Sciatic nerve (tissue), 2 donors: ENCODE data around the gene CAMK1. TPM values are rescaled to one million over a fixed set of nuclear protein-coding genes. Genes with fewer than 3 reads are reported as not detected.

Experiments used
- ATAC-seq: fragments of 200-7000 bp; cut with Tn5 transposase; one replicate; pipeline ENCODE4 v1.9.1; 2020; ENCODE audit warnings: mild to moderate bottlenecking, moderate library complexity
- DNase-seq: peaks from one replicate; pipeline ENCODE4 v3.0.0-alpha.2; 2020; ENCODE audit warnings: low spot score
- intact Hi-C: fragments of 100-400 bp; cut with DNase I; formaldehyde crosslinking; loops from one replicate; pipeline ENCODE4 v1.14.2; 2022
- total RNA-seq: library from RNA; stranded (reverse); fragmentation: NEBNext Ultra II Directional; extraction: Animal tissue kit (Norgen Biotek cat#: 25700); gene quantifications from one replicate; pipeline ENCODE4 v1.2.1, GENCODE V29; 2021
- donor health status: DM: no; HTN: no; CAD: no.
- donor health status: DM: no; HTN: no; CAD: no.

The CAMK1 gene
- total RNA-seq, 1 donor from 2014 or later, result 26.9 TPM

DNA sequence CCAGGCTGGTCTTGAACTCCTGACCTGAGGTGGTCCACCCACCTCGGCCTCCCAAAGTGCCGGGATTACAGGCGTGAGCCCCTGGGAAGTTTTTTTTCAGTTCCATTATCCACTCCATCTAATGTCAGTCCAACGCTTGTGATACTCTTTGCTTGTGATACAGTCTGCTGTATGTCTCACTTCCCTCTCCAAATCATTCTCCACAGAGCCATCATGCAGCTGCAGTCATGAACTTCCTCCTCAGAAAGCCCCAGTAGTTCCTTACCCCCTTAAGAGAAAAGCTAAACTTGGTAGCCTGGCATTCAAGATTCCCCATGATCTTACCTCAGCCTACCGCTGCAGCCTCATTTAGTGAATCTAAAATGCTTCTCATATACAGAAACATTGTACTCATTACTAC is 25.5 kb upstream of the CAMK1 start:
- intact Hi-C loops, result no loop called here
- DNase-seq, result no peak
- no peak for ATAC-seq

DNA sequence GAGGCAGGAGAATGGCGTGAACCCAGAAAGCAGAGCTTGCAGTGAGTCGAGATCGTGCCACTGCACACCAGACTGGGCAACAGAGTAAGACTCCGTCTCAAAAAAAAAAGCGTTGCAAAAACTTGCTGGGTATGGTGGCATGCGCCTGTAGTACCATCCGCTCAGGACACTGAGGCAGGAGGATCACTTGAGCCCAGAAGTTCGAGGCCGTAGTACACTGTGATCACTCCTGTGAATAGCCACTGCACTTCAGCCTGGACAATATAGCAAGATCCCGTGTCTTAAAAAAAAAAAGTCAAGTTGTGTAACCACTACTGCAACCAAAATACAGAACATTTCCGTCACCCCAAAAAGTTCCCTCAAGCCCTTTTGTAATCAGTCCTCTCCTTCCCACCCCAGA is 24.7 kb upstream of the CAMK1 start:
- DNase-seq (no peak), ATAC-seq (no peak)
- intact Hi-C loops, result no loop called here

DNA sequence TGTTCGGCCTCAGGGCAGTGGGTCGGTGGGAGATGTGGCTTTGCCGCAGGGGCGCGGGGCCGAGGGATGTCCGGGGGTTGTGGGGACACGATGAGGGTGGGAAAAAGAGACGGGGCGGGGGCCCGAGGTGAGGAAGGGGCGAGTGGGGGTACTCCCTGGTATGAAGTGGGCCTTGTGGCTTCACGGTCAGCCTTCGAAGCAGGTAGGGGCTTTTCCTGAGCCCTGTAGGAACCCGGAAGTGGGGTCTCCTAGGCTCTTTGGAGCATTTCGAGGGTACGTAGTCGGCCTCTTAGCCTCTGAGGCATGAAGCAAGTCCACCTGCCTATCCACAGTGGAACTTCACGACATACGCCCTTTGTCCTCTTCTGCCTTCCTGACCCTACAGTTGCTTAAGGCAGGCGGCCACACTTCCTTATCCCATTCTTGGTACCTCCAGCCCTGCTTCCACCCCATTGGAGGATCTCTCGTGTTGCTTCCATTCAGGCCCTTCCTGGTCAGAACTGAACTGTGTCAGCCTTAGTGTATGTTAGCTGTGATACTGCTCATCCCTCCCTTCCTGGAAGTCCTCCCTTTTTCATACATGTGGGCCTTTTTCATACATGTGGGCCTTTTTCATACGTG is 23.5 kb upstream of the CAMK1 start:
- ATAC-seq (peak; percentile 4), DNase-seq (no peak)
- intact Hi-C loops, result no loop called here

DNA sequence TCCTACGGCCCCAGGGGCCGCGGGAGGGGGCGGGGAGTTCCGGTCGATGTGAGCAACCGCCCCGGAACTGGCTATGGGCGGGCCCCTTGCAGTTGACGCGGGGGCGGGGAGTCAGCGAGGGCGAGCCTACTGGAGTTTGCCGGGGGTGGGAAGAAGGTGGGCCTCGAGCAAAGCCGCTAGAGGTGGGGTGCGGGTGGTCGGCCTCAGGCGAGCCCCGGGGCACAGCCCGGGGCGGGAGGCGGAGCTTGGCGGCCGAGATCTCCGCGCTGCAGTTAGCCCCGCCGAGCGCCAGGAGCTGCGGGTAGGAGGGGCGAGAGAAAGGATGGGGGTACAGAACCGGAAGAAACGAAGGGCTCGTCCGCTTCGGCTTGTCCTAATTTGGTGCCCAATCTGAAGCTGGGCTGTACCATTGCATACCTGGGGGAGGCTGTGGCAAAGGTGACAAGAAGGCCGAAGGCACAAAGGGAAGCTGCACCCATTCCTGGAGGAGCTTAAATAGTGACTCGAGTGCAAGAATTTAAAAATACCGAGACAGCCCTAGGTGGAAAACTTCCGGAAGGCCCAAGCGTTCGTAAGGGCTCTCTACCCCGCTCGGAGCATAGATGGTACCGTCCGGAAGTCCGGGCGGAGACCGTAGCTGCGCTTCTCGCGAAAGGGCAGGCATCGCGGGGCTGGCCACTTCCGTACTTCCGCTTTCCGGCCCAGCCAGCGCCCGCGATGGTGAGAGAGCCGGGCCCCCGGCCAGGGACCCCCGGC is 22.8 kb upstream of the CAMK1 start, which contains the start of the genes ARPC4 and TADA3:
ARPC4 (plus strand) TSS at position 678 of the 756 bp plus-strand sequence; CDS start at position 718, 40 bp downstream.
TADA3 (minus strand) TSS at position 69 of the 756 bp plus-strand sequence. CDS start 1,007 bp downstream, outside the sequence.
- peak; percentile 95 for DNase-seq
- intact Hi-C loops, result no loop called here

DNA sequence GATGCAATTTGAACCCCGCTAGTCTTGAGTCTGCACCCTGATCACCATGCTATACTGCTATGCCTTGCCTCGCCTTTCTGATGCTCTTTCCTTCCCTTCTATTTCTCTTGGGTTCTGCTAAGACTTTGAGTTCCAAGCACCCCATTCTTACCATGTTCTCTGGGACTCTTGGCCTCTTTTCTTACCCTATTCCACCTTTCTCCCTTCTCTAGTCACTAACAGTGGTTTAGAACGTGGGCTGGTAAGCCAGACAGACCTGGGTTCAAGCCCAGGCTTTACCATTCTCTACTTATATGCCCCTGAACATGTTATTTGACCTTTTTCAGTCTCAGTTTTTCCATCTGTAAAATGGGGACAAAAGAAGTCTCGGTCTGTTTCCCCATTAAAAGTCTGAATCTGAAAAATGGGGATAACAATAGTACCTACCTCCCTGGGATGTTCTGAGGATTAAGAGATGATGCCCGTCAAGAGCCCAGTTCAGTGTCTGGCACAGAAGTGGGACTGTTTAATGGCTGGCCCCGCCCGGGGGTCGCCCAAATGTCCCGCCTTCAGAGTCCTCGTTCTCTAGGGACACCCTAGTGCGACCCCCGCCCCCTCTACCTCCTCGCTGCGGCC is 22.1 kb upstream of the CAMK1 start:
- intact Hi-C loops, result no loop called here
- no peak for DNase-seq
- no peak for ATAC-seq

More for the DNA sequence above, 22.8 kb upstream of the CAMK1 start, which contains the start of the genes ARPC4 and TADA3:
- peak; percentile 97 for ATAC-seq

DNA sequence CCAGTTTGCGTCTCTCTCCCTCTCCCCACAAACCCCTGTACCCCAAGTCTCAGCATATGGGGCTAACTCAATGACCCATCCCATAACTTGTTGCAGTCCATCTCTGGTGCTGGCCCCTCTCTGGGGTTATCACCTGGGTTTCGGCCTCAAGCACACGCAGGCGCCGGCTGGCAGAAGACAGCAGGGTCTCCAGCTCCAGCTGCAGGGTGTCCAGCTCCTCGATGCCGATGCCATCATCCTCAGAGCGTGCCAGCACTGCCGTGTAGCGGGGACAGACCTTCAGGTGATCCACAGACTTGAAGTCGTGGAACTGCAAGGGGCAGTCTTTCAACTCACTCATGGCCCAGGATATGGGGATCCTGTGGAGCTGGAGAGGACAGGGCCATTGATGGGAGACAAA is 21.4 kb upstream of the CAMK1 start:
- DNase-seq (no peak), ATAC-seq (no peak)
- intact Hi-C loops, result no loop called here

DNA sequence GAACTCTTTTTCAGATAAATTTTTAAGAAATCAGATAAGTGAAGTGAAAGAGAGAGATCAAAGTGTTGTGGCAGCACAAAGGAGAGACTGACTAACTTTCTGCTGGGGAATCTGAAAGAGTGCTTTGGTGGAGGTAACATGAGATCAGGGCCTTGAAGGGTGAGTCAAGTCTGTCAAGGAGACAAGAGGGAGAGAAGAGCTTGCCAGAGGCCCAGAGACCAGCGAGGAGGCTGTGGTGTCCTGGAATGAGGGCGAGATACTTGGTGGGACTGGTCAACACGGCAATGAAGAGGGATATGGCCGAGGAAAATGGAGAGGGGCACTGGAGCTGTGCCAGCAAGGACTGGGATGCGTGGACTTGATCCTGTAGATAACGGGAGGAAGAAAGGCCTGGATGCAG is 18.0 kb upstream of the CAMK1 start:
- intact Hi-C loops, result no loop called here
- ATAC-seq (no peak), DNase-seq (no peak)

DNA sequence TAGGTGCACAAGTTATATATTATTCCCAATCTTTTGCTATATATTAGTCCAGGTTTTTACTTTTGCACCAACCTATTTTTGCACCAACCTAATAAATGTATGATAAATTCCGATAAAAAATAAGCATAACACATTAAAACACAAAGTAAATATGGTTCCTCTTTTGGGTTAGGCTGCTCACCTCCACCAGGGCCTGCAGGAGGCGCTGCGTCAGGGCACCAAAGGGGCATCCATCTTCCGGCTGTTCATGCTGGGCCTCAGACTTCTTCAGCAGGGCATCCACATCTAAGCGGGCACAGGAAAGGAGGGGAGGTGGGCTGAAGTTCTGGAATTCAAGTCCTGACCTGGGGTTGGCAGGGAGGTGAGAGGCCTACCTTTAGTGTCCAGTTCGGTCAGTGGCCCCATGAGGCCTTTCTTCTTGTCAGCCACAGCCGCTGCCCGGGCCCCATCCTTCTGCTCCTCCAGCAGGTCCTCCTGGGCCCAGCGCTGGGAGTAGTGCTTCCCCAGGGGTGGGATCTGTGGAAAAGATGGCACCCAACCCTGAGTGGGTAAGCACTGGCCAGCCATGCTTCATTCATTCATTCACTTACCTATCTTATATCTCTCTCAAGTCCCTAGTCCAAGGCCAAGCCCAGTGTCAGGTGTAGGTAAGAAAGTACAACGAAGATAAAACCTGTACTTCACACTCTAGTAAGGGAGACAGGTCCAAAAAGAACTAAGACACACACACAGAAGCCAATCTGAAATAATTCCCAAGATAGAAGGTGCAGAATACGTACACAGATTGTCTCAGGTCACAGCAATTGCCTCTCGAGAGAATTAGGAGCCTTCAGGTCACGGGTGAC is 17.3 kb upstream of the CAMK1 start:
- ATAC-seq, result no peak
- DNase-seq, result no peak
- intact Hi-C loops, result no loop called here

DNA sequence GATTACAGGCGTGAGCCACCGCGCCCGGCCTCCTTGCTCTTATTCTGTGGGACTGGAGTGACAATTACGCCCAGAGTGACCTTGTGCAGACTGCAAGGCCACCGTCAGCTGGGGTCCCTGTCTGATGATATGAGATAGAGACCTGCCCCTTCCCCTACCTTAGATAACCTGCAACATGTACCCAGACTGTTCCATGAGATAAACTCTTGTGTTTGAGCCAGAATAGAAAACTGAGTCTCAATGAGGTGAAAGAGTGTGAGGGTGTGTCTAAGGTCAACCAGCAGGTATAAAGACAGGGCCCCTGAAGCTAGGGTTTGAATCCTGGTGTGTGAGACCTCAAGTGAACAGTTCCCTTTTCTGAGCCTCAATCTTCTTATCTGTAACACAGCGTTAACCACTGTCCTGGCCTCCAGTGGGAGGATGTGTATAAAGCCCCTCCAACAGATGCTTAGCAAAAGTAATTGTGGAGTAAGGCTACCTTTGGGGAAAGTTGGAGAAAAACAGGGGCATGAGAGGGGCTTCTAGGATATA is 16.5 kb upstream of the CAMK1 start:
- intact Hi-C loops, result no loop called here
- ATAC-seq (no peak), DNase-seq (no peak)

DNA sequence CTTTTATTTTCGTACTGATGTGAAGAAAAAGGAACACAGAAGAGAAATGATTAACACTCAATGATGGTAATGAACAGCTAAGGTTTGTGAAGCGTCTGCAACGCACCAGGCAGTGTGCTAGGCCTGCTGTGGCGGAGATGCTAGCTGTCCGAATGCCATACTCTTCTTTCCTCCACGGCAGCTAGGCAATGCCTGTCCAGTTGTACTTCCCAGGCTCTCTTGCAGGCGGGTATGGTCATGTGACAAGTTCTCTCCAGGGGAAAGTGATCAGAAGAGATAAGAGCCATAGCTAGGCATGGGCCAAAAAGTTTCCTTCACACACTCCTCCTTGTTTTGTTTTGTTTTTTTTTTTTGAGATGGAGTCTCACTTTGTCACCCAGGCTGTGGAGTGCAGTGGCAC is 15.9 kb upstream of the CAMK1 start:
- intact Hi-C loops, result no loop called here
- ATAC-seq (no peak), DNase-seq (no peak)

DNA sequence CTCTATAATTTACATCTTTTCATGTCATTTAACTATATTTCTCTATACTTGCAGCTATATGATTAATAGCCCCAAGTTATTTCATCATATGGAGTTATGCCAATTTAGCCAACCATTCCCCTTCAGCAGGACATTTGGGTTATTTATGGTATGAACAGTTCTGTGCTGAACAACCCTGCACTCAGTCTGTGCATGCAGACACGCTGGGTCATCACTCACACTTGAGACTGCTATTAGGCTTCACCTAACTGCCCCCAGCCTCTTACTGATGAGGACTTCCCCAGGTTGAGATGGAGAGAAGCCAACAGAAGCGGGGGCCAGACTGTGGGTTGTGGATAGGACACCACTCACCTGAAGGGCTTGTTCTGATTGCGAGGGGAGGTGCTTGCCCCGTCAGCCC is 15.2 kb upstream of the CAMK1 start:
- no peak for DNase-seq
- intact Hi-C loops, result no loop called here
- ATAC-seq, result no peak

DNA sequence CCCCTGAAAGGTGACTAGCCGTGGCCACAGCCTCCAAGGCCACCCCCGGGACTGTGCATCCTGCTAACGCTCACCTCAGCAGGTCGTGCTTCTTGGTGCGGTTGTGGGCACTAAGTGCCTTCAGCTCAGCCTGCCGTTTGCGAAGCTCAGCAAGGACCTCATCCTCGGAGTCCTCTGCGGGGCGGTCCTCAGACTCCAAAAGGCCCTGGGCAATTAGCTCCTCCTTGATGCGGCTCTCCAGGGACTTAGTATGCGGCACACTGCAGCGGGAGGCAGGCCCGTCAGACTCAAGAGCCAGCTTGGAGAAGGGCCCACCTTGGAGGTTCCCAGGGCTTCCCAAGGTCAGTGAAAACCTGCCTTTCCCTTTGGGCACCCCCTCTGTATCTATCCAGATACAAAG is 14.2 kb upstream of the CAMK1 start:
- intact Hi-C loops, result no loop called here
- ATAC-seq (no peak), DNase-seq (no peak)

DNA sequence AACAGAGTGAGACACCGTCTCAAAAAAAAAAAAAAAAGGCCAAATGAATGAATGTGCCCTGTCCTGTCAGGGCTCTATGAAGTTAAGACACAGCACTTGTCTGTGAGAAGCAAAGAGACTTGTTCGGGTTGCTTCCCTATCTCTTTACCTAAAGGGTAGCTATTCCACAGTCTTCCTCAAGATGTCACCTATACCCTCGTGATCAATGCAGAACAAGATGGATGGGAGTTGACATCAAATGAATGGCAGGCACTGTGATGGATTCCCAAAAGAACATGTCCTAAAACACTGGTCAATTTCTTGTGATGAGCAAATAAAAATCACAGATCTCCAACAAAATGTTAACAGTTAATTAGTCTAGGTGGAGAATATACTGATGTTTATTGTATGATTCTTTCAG is 13.0 kb upstream of the CAMK1 start:
- DNase-seq (no peak), ATAC-seq (no peak)
- intact Hi-C loops, result no loop called here

DNA sequence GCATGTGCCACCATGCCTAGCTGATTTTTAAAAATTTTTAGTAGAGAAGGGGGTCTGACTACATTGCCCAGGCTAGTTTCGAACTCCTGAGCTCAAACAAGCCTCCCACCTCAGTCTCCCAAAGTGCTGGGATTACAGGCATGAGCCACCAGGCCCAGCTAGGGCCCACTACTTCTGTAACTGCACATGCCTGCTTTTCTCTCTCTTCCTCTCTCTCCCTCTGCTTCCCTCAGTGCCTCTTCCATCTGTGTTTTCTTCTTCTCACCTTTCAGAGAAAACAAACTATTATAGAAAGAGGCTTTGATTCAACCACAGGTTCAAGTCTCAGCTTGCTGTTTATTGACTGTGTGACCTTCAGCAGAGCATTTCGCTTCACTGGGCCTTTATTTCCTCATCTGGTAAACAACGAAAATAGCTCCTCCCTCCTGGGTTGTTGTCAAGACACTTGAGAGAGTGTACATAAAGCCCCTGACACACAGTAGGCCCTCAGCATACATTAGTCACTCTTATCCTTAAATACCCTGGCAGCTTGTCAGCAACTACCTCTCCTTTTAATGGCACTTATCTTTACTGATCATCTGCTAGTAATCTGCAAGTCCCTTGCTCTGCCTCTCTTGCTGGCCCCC is 12.3 kb upstream of the CAMK1 start:
- intact Hi-C loops, result no loop called here
- DNase-seq, result no peak
- ATAC-seq, result no peak

DNA sequence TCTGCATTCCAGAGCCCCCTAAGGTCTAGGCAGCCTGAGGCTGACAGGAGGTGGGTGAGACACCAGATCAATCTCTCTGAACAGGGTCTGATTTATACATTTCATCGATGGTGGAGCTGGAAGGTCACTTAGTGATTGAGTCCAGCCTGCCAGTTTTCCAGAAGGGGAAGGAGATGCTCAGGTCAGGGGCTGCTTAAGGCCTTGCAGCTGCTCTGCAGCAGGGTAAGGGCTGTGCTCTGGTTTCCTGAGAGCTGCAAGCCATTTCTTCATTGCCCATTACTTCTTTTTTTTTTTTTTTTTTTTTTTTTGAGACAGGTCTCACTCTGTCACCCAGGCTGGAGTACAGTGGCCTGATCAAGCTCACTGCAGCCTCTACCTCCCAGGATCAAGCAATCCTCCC is 11.8 kb upstream of the CAMK1 start:
- ATAC-seq (no peak), DNase-seq (no peak)
- intact Hi-C loops, result no loop called here

DNA sequence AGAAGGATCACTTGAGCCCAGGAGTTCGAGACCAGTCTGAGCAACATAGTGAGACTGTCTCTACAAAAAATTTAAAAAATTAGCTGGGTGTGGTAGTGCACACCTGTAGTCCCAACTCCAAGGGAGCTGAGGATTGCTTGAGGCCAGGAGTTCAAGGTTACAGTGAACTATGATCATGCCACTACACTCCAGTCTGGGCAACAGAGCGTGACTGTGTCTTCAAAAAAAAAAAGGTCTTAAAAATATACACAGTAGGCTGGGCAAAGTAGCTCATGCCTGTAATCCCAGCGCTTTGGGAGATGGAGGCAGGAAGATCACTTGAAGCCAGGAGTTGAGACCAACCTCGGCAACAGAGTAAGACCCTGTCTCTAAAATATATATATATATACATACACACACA is 11.2 kb upstream of the CAMK1 start:
- DNase-seq (no peak), ATAC-seq (no peak)
- intact Hi-C loops, result no loop called here

DNA sequence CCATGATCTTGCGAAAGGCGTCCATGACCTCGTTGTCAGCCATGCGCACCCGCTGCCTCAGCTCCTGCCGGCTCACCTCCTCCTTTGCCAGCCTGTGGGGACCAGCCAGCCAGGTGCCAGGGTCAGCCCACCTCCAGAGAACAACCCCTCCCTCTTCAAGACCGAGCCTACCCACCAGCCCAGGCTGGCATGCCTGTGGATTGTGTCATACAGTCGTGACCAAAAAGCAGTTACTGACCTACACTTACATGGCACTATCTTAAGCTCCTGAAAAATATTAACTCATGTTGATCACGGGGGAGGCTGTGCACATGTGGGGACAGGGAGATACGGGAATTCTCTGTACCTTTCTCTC is 10.7 kb upstream of the CAMK1 start:
- DNase-seq (no peak), ATAC-seq (peak; percentile 12)
- intact Hi-C loops, result no loop called here

DNA sequence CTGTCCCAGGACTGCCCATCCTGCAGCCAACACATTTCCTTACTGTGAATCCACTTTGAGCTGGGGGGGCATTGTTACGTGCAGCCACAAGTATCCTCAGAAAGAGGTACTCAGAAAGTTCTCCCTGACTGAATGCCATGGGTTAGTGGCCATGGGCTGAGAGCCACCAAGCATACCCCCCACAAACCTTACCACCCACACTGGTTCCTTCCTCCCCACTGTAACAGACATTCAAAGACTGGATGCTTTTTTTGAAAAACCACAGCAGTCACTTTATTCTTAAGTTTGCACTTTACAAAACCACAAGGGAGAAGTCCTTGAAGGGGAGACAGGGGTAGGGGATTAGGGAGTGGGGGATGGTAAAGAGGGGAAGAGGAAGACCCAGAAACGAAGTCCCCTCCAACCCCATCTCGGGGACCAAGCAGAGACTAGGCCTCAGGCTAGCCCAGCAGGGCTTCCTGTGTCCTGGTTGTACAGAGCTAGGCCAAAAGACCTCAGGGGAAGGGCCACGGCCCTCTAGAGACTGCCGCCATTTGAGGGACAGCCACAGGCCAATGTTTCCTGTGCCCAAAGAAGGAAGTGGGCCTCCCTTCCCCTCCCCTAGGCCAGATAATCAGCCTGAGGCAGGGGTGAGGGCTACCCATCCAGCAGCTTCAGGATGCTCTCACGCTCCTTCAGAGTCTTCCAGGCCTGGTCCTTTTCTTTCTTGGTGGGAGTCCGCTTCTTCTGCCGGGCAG is 10.1 kb upstream of the CAMK1 start:
- intact Hi-C loops, result no loop called here
- DNase-seq (no peak), ATAC-seq (peak; percentile 63)
